DMS 273 (cell line): ENCODE data around the gene SWI5.
A peak's percentile ranks its signal among the peaks of the same experiment; 100 is the strongest.
"Not testable (repeated sequence)": the region's sequence is repeated elsewhere in the genome, so short reads cannot be mapped to it uniquely, and the experiment has no call there.

Source experiments
- DNase-seq: peaks from one replicate; lab custom pipeline; 2025; ENCODE audit not compliant: unreplicated experiment; lab: John Stamatoyannopoulos, UW

Gene SWI5

GRCh38 chr9:128276008-128276573 lies at the start of gene SWI5:
Gene SWI5 (plus strand): TSS chr9:128276276.
- DNase-seq, result peak; percentile 99

GRCh38 chr9:128226412-128226801 lies 49.7 kb upstream of the SWI5 start:
- no peak for DNase-seq

- not testable (repeated sequence) for DNase-seq
Observed at GRCh38 chr9:128230897-128231296, 45.2 kb upstream of the SWI5 start.

GRCh38 chr9:128231638-128232527 lies 44.2 kb upstream of the SWI5 start:
- DNase-seq, result no peak

- no peak for DNase-seq
Observed at GRCh38 chr9:128232528-128233428, 43.3 kb upstream of the SWI5 start.

- no peak for DNase-seq
Observed at GRCh38 chr9:128233817-128234406, 42.2 kb upstream of the SWI5 start.

GRCh38 chr9:128242124-128242523 lies 34.0 kb upstream of the SWI5 start:
- no peak for DNase-seq

GRCh38 chr9:128242828-128243214 lies 33.3 kb upstream of the SWI5 start:
- DNase-seq, result no peak

GRCh38 chr9:128243215-128244018 lies 32.7 kb upstream of the SWI5 start:
- DNase-seq, result no peak

- no peak for DNase-seq
Observed at GRCh38 chr9:128244091-128244836, 31.8 kb upstream of the SWI5 start.

- peak; percentile 43 for DNase-seq
Observed at GRCh38 chr9:128244837-128245231, 31.2 kb upstream of the SWI5 start.

- DNase-seq, result peak; percentile 33
Observed at GRCh38 chr9:128245421-128246151, 30.5 kb upstream of the SWI5 start.

GRCh38 chr9:128246471-128246870 lies 29.6 kb upstream of the SWI5 start:
- no peak for DNase-seq

- DNase-seq, result peak; percentile 43
Observed at GRCh38 chr9:128247226-128247803, 28.8 kb upstream of the SWI5 start.

- DNase-seq, result no peak
Observed at GRCh38 chr9:128249558-128249907, 26.5 kb upstream of the SWI5 start.

GRCh38 chr9:128249908-128250838 lies 25.9 kb upstream of the SWI5 start:
- peak; percentile 36 for DNase-seq

GRCh38 chr9:128250839-128251731 lies 25.0 kb upstream of the SWI5 start:
- DNase-seq, result no peak
